ENCODE data around the gene THAP7.
A peak's percentile ranks its signal among the peaks of the same experiment; 100 is the strongest.

Gene THAP7

DNA sequence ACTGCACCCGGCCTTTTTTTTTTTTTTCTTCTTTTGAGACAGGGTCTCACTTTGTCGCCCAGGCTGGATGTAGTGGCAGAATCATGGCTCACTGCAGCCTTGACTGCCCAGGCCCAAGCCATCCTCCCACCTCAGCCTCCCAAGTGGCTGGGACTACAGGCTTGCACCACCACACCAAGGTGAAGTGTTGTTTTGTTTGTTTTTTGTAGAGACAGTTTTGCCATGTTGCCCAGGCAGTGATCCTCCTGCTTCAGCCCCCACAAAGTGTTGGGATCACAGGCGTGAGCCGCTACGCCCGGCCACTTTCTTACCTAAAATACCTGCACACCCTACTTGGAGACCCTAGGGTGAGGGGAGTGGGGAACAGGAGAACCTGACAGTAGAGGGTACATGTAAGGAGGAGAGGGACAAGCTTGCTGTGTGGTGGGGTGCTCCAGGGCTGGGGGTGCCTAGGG is 39.4 kb downstream of the THAP7 start:
- no peak for DNase-seq

DNA sequence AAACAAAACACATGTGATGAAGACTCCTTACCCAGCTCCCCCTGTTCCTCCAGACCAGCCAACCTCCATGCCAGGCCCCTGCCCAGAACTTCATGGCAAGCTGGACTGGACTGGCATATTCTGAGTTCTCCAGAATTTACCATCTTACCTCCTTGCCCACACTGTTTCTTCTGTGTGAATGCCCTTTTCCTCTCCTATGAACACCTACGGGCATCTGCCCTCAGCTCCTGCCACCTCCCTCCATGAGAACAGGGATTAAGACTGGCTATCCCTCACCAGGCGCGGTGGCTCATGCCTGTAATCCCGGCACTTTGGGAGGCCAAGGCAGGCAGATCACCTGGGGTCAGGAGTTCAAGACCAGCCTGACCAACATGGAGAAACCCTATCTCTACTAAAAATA is 41.3 kb downstream of the THAP7 start:
- DNase-seq = no peak

DNA sequence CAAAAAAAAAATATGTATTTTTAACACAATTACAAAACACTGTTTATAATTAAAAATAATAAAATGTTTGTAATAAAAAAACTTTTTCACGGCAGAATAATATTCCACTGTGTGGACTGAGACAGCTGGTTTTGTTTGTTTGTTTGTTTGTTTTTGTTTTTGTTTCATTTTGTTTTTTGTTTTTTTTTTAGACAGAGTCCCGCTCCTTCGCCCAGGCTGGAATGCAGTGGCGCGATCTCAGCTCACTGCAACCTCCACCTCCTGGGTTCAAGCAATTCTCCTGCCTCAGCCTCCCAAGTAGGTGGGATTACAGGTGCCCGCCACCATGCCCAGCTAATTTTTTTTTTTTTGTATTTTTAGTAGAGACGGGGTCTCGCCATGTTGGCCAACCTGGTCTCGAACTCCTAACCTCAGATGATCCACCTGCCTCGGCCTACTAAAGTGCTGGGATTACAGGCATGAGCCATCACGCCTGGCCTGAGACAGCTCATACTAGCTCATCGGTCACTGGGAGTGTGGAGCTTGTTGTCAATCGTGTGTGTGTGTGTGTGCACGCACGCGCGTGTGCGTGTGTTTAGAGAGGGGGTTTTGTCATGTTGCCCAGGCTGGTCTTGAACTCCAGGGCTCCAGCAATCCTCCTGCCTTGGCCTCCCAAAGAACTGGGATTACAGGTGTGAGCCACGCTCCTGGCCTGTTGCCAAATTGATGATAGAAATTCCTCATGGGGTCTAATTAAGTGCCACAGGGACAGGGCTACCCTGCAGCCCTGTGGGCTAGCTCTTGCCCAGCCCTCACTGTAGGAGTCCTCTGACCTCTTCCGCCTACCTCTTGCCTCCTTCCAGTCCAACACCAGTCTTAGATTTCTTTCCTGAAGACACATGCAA is 42.1 kb downstream of the THAP7 start:
- DNase-seq = no peak

DNA sequence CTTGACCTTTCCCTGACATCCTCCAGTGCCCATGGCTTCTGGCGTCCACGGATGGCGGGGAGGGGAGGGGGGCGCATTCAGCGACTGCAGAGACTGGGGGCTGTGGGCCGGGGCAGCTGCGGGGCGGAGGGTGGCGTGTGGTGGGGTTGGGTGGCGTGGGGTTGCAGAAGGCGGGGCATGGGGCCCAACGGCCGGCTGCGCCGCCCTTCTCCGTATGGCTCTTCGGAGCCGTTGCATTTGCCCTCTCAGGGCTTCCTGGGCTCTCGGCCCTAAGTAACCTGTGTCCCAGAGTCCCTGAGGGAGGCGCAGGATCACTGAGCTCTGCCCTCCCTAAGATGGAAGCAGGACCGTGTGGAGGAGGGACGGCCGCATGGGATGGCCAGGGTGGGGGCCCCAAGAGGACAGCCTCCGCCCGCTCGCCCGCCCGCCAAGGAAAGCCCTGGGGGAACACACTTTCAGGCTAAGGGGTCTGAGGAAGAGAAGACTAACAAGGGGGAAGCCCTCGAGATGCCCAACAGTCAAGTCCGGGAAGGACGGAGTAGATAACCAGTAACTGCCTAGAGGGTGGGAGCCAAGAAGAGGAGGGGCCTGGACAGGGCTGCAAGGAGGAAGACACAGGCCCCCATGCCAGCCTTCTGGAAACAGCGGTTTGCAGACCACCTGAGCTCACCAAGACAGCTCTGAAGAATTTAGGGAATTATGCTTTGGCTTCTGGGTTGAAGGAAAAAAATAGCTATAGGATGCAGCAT is 44.1 kb downstream of the THAP7 start:
- peak in 1 of 2 experiments; percentile 14 for DNase-seq

DNA sequence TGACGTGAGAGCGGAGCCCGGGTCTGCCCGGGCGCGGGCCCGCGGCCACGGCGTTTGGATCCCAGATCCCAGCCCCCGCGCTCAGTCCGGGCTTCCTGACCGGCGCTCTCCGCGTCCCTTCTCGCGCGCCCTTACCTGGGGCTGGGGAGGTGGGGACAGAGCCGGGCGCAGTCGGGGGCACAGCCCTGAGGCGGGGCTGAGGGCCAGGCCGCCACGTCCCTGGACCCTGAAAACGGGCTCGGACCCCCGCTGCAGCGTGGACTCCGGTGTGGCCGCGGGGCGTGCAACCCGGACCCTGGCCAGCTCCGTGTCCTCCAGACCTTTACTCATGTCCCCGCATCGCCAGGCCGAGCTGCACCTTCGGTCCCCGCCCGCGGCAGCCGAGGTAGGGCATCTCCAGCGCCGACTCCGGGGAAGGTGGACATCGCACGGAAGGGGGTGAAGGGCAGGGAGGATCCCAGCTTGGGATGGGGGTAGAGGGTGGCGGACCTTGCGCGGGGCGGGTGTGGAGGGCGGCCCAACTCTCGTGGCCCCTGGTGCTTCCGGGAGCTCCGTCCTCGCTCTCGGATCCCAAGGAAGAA is 44.7 kb downstream of the THAP7 start:
- peak in 1 of 2 experiments; percentile 14 for DNase-seq

DNA sequence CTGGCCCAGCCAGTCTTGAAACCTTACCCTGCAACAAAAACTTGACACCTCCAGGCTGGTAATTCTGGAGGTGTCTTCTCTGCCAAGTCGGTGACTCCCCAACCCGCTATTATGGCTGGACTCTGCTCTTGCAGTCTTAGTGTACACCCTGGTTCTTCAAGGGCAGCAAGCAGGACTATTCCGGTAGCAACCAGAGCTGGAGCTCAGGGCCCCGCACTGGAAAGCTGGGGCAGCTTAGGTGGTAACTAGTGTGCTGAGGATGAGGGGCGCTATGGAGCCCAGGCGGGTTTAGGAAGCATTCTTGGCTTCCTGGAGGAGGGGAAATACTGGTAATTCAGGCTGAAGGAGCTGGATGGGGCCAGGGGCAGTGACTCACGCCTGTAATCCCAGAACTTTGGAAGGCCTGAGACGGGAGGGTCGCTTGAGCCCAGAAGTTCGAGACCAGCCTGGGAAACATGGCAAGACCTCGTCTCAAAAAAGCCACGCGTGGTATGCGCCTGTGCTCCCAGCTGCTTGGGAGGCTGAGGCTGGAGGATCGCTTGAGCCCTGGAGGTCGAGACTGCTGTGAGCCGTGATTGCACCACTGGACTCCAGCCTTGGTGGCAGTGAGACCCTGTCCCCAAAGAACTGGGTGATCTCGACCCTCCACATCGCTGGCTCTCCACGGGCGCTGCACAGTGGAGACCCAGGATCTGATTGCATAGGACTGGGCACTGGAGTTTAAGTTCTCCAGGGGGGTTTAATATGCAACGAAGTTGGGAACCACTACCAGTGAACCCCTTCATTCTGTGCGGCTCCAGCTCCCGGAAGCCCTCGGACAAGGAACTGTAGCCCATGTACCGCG is 45.4 kb downstream of the THAP7 start:
- DNase-seq = no peak

DNA sequence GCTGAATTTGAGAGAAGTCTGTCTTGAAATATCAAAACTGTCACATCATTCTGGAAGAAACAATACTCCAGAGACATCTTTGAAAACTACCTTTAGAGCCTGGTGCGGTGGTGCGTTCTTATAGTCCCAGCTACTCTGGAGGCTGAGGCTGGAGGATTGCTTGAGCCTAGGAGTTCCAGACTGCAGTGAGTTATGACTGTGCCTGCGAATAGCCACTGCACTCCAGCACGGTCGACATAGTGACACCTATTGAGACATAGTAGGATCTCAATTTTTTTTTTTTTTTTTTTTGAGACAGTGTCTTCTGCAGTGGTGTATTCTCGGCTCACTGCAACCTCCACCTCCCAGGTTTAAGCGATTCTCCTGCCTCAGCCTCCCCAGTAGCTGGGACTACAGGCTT is 46.4 kb downstream of the THAP7 start:
- DNase-seq = no peak

DNA sequence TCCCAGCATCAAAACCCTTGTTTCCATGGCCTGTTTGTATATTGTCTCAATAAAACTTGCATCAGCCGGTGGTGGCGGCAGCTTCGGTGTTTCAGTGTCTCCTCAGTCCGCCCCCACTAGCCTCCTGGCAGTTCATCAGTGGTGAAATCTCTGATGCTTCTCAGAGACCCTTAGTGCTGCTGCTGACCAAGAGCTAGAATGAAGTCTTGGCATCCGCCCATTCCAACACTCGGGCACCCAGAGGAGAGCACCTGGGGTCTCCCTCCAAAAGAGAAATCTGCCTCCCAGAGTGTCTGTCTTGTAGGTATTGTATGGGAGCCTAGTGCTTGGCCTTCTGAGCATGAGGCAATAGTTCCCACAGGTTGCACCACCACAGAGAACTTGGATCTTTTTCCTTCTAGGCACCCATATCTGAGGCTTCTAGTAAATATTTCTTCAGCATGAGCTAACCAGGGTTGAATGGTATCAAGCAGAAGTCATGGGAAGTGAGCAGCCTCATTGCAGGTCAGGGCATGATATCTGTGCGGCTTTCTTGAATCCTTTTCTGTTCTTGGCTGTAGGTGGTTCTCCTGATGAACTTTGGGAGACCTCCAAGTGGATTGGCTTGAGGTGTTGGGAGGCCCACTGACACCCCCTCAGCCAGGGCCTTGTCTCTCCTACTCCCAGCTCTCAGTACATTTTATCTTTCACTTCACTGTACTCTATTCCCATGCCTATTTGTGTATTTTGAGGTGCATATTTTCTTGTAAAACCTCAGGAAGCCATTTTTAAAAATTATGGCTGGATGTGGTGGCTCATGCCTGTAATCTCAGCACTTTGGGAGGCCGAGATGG is 48.0 kb downstream of the THAP7 start:
- DNase-seq = no peak

DNA sequence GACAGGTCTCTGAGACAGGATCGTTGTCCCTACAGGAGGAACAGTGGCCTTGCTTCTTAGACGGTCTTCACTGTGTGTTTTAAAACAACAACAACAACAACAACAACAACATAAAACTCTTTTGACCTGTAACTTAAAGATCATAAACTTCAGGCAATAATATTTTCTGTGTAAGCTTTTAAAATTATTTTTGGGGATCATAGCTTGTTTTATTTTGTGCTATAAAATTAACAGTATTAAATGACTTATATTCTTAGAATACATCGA is 48.6 kb downstream of the THAP7 start:
- DNase-seq = no peak

DNA sequence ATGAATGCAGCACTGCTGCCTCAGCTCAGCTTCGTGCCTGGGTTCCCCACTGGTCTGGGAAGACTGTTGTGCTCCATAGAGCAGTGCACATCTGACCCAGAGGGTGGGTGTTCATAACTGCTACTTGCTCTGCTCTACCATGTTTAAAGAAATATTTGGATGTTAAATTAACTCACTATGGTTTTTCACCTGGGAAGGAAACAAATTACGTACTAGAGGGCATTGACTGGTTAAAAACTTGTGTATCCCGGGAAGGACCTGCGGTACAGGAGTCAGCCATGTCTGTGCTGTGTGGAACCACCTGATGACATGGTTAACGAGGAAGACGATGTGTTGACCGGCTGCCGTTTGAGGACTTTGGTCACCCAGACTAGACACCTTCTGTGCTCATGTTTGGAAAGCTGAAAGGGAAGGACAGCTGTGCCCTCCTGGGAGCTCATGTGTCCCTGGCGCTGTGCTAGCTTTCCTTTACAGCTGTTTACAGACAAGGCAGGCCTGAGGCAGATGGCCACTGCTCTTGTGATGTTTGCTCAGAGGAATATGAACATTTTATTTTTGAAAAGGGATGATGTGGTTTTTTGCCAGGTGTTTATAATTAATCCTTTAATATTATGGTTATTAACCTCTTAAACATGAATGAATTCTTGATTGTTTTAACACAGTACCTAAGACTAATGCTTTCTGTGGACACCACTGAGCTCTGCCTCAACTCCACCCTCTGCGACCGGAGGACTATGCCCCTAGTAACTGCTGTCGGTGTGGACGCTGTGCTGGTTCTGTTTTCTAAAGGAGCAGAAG is 49.2 kb downstream of the THAP7 start:
- DNase-seq = no peak

DNA sequence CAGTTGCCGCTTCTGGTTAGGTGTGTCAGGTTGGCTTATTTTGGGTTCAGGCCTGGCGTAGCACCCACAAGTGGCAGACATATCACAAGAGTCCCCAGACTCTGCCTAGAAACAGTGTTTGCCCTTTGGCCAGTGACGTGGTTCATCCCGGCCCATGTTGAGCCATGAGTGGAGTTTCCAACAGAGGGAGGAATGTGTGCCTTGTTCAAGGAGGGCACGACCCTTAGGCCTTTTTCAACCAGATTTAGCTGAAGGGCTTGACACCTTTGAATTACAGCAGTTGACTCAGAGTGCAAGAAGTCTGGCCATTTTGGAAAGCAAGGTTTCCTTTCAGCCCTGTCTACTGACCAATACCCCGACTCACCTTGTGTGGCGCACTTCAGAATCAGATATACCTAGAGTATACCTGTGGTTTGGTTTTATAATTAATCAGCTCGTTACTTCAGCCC is 50.0 kb downstream of the THAP7 start:
- no peak for DNase-seq

DNA sequence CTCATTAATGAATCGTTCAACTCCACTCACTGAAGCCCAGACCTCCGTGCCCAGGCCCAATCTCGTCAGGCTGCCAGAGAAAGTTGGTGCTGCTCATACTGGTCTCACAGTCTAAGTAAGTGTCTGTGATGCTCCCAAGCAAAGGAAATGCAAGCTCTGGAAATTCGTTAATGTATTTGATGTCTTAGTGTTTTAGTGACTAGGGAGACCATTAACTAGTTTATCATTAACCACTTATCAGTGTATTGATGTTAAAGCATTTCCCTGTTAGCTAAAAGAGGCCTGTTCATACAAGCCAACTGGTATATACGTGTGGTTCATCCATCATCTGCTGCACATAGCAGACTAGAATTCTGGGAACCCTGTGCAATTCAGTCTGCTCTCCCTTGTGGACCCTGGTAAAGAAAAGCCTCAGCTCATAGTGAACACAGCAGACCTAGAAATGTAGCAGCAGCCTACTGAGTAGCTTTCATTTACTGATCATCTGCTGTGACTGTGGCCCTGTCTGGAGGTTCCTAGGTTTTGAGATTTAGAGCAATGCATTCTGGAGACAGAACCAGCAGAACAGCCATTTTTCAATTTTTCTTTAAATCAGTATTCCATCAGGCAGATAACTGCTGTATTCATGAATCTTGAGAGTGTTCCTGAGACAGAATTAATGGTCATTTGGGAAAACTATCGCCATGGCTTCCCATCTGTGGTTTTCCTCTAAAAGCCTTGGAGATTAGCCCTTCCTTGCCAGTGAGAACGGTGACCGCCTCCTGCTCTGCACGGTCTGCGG is 50.6 kb downstream of the THAP7 start:
- DNase-seq = no peak

DNA sequence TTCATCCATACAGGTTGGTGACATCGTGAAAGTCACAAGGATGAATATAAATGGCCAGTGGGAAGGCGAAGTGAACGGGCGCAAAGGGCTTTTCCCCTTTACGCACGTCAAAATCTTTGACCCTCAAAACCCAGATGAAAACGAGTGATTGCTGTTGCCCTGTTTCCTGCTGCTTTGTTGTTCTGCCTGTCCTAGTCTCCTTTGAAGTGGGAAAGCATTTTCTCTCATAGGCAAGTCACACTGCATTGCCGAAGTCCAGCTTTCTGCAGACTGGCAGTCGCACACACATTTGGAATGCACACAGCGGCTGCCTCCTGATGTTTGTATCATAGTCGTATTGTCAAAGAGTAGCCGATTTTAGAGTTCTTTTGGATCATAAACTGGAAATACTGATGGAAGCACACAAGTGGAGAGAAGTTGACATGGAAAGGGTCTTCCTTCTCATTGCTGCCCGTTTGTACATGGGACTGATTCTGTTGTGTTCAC is 52.2 kb downstream of the THAP7 start:
- DNase-seq = no peak
